ENCODE data around the gene PTCH2. TPM values are rescaled to one million over a fixed set of nuclear protein-coding genes. Genes with fewer than 3 reads are reported as not detected.

The PTCH2 gene
- total RNA-seq, 3 donors from 2014 or later: 0.32 to 2.2 (median 1.3) TPM

GRCh38 chr1:44807364-44808062 lies 35.5 kb downstream of the PTCH2 start:
- peak overlapping the region; percentile 100 for H3K27ac ChIP-seq
- TF ChIP-seq POLR2A (IDR thresholded peaks at IDR 0.05) (no peak), CTCF (IDR thresholded peaks at IDR 0.05) (peak in 2 of 3 donors; percentile 8 to 19), POLR2AphosphoS5 (IDR thresholded peaks at IDR 0.05) (peak in 2 of 3 donors; percentile 90 to 94)
- intact Hi-C loops (cut with DNase I; ENCODE audit: low total_unique reads): no loop called here
- peaks cover 33 to 43% of the 10 kb centered on the region in 2 donors for H3K4me1 ChIP-seq
- DNase-seq (ENCODE audit: low spot score in 2 of 2): peak; percentile 95 to 97
- peak overlapping the region in 2 of 3 donors; percentile 34 to 41 for H3K4me3 ChIP-seq
- no peaks in the 10 kb centered on the region for H3K36me3 ChIP-seq
- H3K27me3 ChIP-seq: no peaks in the 10 kb centered on the region
- H3K9me3 ChIP-seq: no peaks in the 10 kb centered on the region

DNA sequence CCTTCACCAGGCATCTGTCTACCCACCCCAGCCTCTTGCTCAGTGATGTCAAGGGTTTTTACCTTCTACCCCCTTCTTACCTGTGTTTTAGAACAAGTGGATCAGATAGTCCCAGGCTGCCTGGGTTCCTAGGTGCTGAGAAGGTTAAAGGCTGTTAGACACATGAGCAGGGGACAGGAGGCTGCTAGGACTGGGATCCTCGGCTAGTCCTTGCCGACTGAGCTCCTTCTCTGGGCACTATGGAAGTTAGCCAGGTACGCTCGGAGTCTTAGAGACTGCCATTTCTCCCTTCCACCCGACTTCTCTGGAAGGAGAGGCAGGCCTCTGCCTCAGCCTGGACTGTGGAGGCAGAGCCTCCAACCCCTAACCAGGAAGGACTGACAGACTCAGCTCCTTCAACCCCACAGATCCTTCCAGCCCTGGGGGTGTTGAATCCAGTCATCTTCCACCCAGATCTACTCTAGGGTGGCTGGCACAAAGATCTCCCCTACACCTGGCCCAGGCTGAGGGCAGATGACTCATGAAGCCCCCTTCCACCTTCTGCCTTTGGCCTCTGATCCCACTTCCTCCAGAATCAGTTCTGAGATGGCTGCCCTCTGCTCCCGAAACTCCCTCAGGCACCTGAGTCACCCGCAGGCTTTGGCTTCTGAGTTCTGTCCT lies 36.2 kb downstream of the PTCH2 start, which contains the start of gene DYNLT4:
TSS of gene DYNLT4 (minus strand) at position 648 of the 660 bp plus-strand sequence. CDS start 683 bp downstream, outside the sequence.
- H3K27ac ChIP-seq: peak within 1 kb of the TSS; percentile 100
- TF ChIP-seq CTCF (IDR thresholded peaks at IDR 0.05) (no peak), POLR2A (IDR thresholded peaks at IDR 0.05) (no peak), POLR2AphosphoS5 (IDR thresholded peaks at IDR 0.05) (no peak)
- H3K36me3 ChIP-seq: no peaks in the 10 kb centered on the region
- intact Hi-C loops (cut with DNase I; ENCODE audit: low total_unique reads): no loop called here
- peaks cover 36 to 43% of the 10 kb centered on the region in 2 donors for H3K4me1 ChIP-seq
- H3K4me3 ChIP-seq: peak within 1 kb of the TSS; percentile 16 to 41 (median 34)
- H3K27me3 ChIP-seq: no peaks in the 10 kb centered on the region
- peak in 1 of 2 donors; percentile 48 for DNase-seq (ENCODE audit: low spot score in 2 of 2)
- no peaks in the 10 kb centered on the region for H3K9me3 ChIP-seq

- Histone ChIP-seq H3K27ac (peak overlapping the region; percentile 100), H3K27me3 (no peaks in the 10 kb centered on the region), H3K36me3 (no peaks in the 10 kb centered on the region), H3K9me3 (no peaks in the 10 kb centered on the region), H3K4me1 (peaks cover 36 to 43% of the 10 kb centered on the region in 2 donors), H3K4me3 (peak overlapping the region in 2 of 3 donors; percentile 3 to 41)
- TF ChIP-seq POLR2A (IDR thresholded peaks at IDR 0.05): no peak
- peak in 1 of 3 donors; percentile 38 for TF ChIP-seq POLR2AphosphoS5 (IDR thresholded peaks at IDR 0.05)
- no peak for TF ChIP-seq CTCF (IDR thresholded peaks at IDR 0.05)
- DNase-seq (ENCODE audit: low spot score in 2 of 2): peak in 1 of 2 donors; percentile 49
- intact Hi-C loops (cut with DNase I; ENCODE audit: low total_unique reads): no loop called here
Measured at GRCh38 chr1:44806025-44806703, 36.9 kb downstream of the PTCH2 start.

DNA sequence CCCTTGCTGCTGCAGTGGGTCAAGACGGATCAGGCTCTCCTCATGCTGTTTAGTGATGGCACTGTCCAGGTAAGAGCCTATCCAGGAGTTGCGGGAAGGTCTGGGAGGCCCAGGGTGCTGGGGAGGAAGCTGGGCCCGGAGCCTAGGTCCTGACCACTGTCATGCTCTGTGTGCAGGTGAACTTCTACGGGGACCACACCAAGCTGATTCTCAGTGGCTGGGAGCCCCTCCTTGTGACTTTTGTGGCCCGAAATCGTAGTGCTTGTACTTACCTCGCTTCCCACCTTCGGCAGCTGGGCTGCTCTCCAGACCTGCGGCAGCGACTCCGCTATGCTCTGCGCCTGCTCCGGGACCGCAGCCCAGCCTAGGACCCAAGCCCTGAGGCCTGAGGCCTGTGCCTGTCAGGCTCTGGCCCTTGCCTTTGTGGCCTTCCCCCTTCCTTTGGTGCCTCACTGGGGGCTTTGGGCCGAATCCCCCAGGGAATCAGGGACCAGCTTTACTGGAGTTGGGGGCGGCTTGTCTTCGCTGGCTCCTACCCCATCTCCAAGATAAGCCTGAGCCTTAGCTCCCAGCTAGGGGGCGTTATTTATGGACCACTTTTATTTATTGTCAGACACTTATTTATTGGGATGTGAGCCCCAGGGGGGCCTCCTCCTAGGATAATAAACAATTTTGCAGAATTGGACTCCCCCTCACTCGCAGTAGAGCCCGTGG lies 37.6 kb downstream of the PTCH2 start:
- intact Hi-C loops (cut with DNase I; ENCODE audit: low total_unique reads): no loop called here
- H3K4me3 ChIP-seq: no peak overlapping the region

More for the DNA sequence above, 37.6 kb downstream of the PTCH2 start:
- peak overlapping the region; percentile 100 for H3K27ac ChIP-seq
- no peaks in the 10 kb centered on the region for H3K9me3 ChIP-seq
- TF ChIP-seq POLR2A (IDR thresholded peaks at IDR 0.05): no peak
- TF ChIP-seq CTCF (IDR thresholded peaks at IDR 0.05): no peak
- TF ChIP-seq POLR2AphosphoS5 (IDR thresholded peaks at IDR 0.05): no peak
- H3K27me3 ChIP-seq: no peaks in the 10 kb centered on the region
- DNase-seq (ENCODE audit: low spot score in 2 of 2): peak in 1 of 2 donors; percentile 39
- peaks cover 36 to 40% of the 10 kb centered on the region in 2 donors for H3K4me1 ChIP-seq
- H3K36me3 ChIP-seq: no peaks in the 10 kb centered on the region
